8988T (cell line): ENCODE data around the gene ARX.

Source experiments
- DNase-seq: peaks from one replicate; pipeline ENCODE4 v3.0.0; 2011

Gene ARX

GRCh38 chrX:25015486-25016360, at the start of gene ARX:
Gene ARX, minus strand, starts transcription at chrX:25015965. Its CDS starts 228 bp downstream, at chrX:25015737.
- peak; percentile 42 for DNase-seq

- no peak for DNase-seq
Observed at GRCh38 chrX:25059273-25059672, 43.5 kb upstream of the ARX start.

- no peak for DNase-seq
Observed at GRCh38 chrX:25052798-25053534, 37.2 kb upstream of the ARX start.

- no peak for DNase-seq
Observed at GRCh38 chrX:25049971-25050370, 34.2 kb upstream of the ARX start.

GRCh38 chrX:25049357-25049756, 33.6 kb upstream of the ARX start:
- DNase-seq, result no peak

- DNase-seq, result no peak
Observed at GRCh38 chrX:25048178-25048577, 32.4 kb upstream of the ARX start.

GRCh38 chrX:25043192-25043591, 27.4 kb upstream of the ARX start:
- no peak for DNase-seq

- no peak for DNase-seq
Observed at GRCh38 chrX:25039036-25039435, 23.3 kb upstream of the ARX start.

- DNase-seq, result no peak
Observed at GRCh38 chrX:25034889-25035288, 19.1 kb upstream of the ARX start.

GRCh38 chrX:25029288-25029825, 13.6 kb upstream of the ARX start:
- no peak for DNase-seq

GRCh38 chrX:25028726-25029125, 13.0 kb upstream of the ARX start:
- DNase-seq, result no peak

GRCh38 chrX:25026576-25026975, 10.8 kb upstream of the ARX start:
- no peak for DNase-seq

GRCh38 chrX:25025615-25026014, 9.8 kb upstream of the ARX start:
- no peak for DNase-seq

- DNase-seq, result no peak
Observed at GRCh38 chrX:25023908-25024307, 8.1 kb upstream of the ARX start.

GRCh38 chrX:25022499-25023325, 6.9 kb upstream of the ARX start:
- no peak for DNase-seq

- DNase-seq, result peak; percentile 82
Observed at GRCh38 chrX:25020905-25021449, 5.2 kb upstream of the ARX start.

- DNase-seq, result no peak
Observed at GRCh38 chrX:25020391-25020904, 4.7 kb upstream of the ARX start.

GRCh38 chrX:25019707-25020390, 4.1 kb upstream of the ARX start:
- DNase-seq, result no peak

GRCh38 chrX:25018682-25019081, 2.9 kb upstream of the ARX start:
- no peak for DNase-seq

GRCh38 chrX:25017667-25018247, 2.0 kb upstream of the ARX start:
- DNase-seq, result no peak

GRCh38 chrX:25016938-25017598, 1.3 kb upstream of the ARX start:
- no peak for DNase-seq
